Posterior vena cava (tissue), 2 donors: ENCODE measurements around the gene CSF2. TPM values are rescaled to one million over a fixed set of nuclear protein-coding genes. Genes with fewer than 3 reads are reported as not detected.
A peak's percentile ranks its signal among the peaks of the same experiment; 100 is the strongest.

ENCODE experiments used
- DNase-seq: peaks from one replicate; pipeline ENCODE4 v3.0.0-alpha.2; 2020; ENCODE audit warnings: low spot score
- intact Hi-C, 2 donors: fragments of 100-400 bp; cut with DNase I; formaldehyde crosslinking; loops; one replicate each; pipeline versions ENCODE4 v1.14.1 to v1.14.2; 2022 to 2023
- total RNA-seq, 2 donors: library from RNA; stranded (reverse); fragmentation: NEBNext Ultra II Directional; extraction: Animal tissue kit (Norgen Biotek cat#: 25700); gene quantifications; one replicate each; pipeline ENCODE4 v1.2.1, GENCODE V29; 2021
- donor health status: DM: yes; HTN: yes; CAD: no.
- donor health status: DM: yes; HTN: yes; CAD: no.

The CSF2 gene
- total RNA-seq, 2 donors from 2014 or later: not detected

DNA sequence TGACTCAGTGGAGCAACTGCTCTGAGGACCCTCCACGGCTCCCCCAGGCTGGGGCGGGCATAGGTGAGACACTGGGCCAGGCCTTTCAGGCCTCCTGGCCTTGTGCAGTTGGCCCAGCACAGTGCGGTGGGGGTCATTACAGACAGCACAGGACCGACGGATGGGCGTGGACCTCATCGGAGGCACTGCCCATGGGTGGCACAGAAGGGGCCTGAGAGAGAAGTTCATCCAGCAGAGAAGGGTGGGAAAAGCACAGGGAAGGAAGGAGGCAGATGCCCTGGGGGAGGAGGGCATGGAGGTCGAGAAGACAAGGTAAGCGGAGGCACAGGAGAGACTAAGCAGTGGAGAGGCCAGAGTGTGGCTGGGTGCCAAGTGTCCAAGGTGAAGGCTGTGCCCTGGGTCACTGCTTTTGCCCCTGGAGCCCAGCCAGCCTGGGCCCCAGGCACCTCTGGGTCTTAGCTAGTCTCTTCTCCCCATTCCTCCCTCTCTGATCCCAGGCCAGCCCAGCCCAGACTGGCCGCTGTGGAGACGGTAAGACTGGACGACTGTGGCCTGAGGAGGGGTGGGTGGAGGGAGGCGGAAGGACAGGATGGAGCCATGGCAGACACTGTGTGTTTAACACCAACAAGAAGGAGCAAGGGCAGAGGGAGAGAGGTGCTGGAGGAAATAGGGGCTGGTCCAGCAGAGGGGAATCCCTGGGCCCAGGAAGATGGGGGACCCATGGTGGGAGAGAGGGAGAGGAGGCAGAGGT lies 7.5 kb upstream of the CSF2 start:
- peak; percentile 75 for DNase-seq
- intact Hi-C loops: no loop called here

DNA sequence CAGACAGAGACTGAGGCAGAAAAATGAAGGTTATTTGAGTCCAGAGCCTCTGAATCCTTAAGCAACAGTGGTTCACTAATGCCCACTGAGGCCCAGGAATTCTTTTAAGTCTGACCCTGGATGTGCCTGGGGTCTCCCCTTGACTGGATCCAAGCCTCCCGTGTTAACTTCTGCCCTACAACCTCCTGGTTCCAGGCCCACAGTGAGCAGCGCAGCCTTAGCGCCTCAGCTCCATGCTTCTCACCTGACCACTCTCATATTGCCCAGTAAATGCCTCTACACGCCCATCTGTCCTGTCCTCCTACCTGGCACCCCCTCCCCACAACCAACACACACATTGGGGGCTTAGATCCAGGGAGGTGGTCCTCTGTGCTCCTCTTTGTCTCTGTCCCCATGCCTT lies 6.7 kb upstream of the CSF2 start:
- peak; percentile 17 for DNase-seq
- intact Hi-C loops: no loop called here

DNA sequence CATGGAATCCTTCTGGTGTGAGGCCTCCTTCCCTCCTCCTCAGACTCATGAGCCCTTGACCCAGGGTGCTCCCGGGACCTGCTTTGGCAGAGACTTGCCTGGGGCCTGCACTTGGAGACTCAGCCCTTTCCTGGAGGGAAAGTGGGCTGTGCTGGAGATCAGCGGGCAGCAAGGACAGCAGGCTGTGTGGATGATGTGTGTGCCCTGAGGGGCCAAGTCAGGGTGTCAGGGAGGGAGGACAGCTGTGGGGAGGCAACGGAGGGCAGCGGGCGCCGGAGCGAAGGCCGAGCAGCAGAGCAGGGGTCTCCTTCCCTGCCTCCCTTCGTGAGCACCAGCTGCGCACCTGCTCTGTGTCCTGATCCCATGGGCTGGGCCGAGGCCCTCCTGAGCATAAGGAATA lies 6.1 kb upstream of the CSF2 start:
- intact Hi-C loops: no loop called here

DNA sequence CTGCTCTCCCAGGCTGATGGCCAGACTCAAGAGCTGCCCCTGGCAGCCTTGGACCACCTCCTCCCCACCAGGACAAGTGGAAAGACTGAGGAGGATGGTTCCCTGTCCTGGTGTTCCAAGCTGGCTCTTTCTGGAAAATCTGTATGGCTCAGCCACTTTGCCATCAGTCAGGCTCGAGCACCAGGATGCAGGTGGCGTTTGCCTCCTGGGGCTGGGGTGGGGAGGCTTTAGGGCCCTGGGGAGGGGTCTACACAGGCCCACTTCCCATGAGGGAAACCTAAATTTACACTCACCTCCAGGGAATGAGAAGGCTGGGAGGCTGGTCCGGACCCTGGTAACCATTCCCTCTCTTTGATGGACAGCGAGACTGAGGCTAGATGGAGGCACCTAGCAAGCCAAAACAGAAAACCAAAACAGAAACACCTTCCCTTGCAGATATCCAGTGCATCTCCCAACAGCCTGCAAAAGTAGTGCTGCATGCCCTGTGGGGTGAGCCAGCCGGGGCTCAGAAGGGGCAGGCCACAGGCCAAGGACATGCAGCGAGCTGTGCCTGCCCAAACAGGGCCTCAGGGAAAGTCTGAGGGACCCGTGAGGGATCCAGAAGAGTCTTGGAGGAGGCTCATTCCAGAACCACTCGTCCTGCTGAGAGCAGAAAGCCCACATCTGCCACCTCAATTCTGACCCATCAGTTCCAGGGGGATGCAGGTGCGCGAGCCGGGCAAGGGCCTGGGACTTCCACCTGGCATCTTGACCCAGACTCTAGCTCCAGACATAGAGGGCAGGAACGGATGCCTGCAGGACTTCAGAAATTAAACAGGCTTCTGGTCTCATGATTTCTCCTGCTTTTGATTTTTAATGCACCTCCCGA lies 5.4 kb upstream of the CSF2 start:
- intact Hi-C loops: no loop called here
- peak; percentile 61 for DNase-seq

More for the DNA sequence above, 6.1 kb upstream of the CSF2 start:
- peak; percentile 52 for DNase-seq

DNA sequence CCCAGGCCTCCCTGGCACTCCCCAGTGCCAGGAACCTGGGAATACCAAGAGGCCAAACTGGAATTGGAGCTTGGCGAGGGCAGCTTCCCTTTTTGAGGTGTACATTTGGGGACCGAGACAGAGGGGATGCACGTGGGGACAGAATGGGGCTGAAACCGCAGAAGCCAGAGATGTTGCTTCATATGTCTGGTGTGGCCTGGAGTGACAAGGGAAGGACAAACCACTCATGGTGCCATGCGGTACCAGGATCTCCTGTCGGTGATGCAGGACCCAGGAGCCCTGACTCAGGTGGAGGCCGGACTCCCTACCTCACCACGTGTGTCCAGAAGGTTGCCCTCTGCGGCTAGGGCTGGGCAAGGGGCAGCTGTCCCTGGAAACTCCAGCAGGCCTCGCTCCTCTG lies 4.0 kb upstream of the CSF2 start:
- DNase-seq: peak; percentile 50
- intact Hi-C loops: no loop called here

DNA sequence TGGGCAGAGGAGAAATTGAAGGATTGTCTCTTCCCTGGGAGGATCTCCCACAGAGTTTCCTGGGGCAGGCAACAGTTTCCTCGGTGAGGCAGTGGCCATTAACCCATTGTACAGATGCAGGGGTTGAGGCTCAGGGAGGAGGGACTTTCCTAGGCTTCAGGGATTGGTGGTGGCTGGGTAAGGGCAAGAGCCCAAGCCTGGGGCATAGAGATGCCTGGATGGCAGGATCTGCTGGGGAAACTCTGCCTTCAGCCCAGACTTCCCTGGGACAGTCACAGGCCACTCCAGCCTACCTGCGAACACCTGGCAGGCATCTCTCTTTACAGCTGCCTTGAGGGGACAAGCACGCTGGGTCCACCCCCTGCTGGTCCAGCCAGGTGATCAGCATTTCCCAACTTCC lies 3.6 kb upstream of the CSF2 start:
- intact Hi-C loops: no loop called here
- no peak for DNase-seq

- intact Hi-C loops: no loop called here
- no peak for DNase-seq
Observed at GRCh38 chr5:132070460-132071337, 2.9 kb upstream of the CSF2 start.

GRCh38 chr5:132071338-132071707 lies 2.3 kb upstream of the CSF2 start:
- intact Hi-C loops: no loop called here
- DNase-seq: no peak

DNA sequence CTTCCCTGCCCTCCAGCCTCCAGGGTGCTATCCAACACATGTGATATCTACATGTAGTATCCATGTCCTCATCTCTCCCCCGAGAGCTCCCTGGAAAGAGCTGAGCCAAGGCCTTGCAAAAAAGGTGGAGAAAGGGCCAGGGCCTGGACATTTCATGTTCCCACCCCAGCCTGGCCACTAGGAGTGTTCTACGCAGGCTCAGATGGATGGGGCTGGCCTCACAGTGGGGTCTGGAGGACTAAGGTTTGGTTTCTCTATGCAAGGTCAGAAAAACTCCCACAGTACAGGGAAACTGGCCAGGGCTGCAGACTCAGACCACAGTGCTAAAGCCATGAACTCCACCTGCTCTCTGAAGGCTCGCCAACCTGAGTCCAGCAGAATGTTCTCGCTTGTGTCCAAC lies 1.5 kb upstream of the CSF2 start:
- intact Hi-C loops: no loop called here
- no peak for DNase-seq

GRCh38 chr5:132072528-132072927 lies 1.1 kb upstream of the CSF2 start:
- DNase-seq: no peak
- intact Hi-C loops: no loop called here

DNA sequence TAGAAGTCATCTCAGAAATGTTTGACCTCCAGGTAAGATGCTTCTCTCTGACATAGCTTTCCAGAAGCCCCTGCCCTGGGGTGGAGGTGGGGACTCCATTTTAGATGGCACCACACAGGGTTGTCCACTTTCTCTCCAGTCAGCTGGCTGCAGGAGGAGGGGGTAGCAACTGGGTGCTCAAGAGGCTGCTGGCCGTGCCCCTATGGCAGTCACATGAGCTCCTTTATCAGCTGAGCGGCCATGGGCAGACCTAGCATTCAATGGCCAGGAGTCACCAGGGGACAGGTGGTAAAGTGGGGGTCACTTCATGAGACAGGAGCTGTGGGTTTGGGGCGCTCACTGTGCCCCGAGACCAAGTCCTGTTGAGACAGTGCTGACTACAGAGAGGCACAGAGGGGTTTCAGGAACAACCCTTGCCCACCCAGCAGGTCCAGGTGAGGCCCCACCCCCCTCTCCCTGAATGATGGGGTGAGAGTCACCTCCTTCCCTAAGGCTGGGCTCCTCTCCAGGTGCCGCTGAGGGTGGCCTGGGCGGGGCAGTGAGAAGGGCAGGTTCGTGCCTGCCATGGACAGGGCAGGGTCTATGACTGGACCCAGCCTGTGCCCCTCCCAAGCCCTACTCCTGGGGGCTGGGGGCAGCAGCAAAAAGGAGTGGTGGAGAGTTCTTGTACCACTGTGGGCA lies 642 bp downstream of the CSF2 start:
- intact Hi-C loops: no loop called here
- DNase-seq: no peak

DNA sequence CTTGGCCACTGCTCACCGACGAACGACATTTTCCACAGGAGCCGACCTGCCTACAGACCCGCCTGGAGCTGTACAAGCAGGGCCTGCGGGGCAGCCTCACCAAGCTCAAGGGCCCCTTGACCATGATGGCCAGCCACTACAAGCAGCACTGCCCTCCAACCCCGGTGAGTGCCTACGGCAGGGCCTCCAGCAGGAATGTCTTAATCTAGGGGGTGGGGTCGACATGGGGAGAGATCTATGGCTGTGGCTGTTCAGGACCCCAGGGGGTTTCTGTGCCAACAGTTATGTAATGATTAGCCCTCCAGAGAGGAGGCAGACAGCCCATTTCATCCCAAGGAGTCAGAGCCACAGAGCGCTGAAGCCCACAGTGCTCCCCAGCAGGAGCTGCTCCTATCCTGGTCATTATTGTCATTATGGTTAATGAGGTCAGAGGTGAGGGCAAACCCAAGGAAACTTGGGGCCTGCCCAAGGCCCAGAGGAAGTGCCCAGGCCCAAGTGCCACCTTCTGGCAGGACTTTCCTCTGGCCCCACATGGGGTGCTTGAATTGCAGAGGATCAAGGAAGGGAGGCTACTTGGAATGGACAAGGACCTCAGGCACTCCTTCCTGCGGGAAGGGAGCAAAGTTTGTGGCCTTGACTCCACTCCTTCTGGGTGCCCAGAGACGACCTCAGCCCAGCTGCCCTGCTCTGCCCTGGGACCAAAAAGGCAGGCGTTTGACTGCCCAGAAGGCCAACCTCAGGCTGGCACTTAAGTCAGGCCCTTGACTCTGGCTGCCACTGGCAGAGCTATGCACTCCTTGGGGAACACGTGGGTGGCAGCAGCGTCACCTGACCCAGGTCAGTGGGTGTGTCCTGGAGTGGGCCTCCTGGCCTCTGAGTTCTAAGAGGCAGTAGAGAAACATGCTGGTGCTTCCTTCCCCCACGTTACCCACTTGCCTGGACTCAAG lies 1.5 kb downstream of the CSF2 start:
- intact Hi-C loops: no loop called here
- no peak for DNase-seq

GRCh38 chr5:132075719-132076077 lies 2.1 kb downstream of the CSF2 start:
- DNase-seq: no peak
- intact Hi-C loops: no loop called here

- intact Hi-C loops: no loop called here
- DNase-seq: no peak
Observed at GRCh38 chr5:132076202-132076830, 2.7 kb downstream of the CSF2 start.

DNA sequence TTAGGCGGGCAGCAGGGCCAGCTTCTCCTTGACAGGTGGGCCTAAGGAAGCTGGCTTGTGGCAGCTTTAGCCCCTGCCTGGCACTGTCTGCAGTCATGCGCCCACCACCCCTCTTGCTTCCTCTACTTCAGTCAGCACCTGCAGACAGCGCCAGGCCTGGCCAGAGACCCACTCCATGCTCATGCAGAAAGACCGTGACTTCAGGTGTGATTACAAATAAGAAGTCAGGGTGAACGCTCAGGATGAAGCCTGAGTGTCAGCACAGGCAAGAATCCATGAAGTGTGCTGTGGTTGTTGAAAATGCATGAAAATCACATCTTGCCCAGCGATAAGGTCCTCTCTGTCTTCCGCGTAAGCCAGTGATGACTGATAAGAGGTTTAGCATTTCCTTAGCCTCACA lies 3.4 kb downstream of the CSF2 start:
- DNase-seq: no peak
- intact Hi-C loops: no loop called here

DNA sequence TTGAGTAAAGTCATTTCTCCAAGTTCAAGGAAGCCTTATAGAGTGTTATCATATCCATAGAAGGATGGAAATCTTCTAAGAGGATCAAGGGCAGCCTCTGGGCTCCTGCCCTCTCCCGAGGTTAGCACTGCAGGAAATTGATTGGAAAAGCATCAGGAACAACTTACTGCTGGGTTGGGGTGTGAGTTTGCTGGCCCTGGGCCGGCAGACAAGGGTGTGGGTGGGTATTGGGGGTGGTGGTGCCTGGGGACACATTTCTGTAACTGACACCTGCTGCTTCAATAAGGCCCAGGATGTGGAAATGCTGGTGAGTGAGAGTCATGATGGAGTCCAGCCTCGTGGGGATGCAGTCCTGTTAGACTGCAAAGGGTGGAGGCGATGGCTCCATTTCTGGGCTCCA lies 5.5 kb downstream of the CSF2 start:
- no peak for DNase-seq
- intact Hi-C loops: no loop called here

- DNase-seq: no peak
- intact Hi-C loops: no loop called here
Observed at GRCh38 chr5:132079619-132080018, 6.0 kb downstream of the CSF2 start.

DNA sequence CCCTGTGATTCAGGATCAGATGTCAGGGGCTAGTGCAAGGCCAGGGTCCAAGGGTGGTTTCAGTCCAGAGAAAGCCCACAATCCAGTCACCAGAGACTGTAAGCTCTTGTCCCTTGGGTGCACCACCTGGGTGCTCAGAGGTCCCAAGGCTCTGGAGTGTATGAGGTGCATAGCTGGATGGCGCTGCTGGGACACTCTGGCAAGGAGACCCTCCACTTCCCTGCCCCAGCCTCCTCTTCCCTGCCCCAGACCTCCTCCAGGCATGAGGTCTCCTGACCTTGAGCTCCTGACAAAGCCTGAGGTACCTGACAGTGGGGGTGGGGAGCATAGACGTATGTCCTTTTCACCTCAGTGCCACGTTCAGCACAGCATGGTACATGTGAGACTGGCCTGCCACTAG lies 7.0 kb downstream of the CSF2 start:
- intact Hi-C loops: no loop called here
- no peak for DNase-seq
